ENCODE data around the gene LRMDA.

The LRMDA gene

DNA sequence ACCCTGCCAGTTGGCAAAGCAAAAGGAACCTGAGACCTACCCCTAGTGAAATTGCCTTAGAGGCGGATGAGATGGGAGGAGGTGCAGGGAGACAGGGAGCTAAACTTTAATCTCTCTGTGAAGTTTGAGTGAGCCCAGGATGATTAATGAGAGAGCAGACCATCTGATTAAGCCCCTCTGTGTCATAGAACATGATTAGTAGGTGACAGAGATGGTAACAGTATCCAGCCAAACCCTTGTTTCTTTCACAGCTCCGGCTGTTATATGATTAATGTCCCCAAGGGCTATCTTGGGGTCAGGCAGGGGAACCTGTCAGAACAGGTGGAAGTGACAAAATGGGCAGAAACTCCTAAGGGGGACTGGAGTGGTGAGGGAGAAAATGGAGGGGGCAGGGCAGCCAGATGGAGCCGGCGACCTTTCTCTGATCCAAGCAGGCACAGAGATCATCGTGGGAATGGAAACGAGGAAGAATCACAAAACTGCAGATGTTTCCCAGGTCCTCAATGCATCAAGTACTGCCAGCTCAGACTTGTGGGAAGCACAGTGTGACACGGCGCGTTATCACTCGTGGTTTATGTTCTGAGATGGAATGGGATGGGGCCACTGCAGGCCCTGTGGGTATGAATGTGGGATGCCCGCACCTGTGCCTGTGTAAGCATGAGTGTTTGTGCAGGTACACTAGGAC, 684.2 kb downstream of the LRMDA start (continued):
- TF ChIP-seq, protein P1, sequence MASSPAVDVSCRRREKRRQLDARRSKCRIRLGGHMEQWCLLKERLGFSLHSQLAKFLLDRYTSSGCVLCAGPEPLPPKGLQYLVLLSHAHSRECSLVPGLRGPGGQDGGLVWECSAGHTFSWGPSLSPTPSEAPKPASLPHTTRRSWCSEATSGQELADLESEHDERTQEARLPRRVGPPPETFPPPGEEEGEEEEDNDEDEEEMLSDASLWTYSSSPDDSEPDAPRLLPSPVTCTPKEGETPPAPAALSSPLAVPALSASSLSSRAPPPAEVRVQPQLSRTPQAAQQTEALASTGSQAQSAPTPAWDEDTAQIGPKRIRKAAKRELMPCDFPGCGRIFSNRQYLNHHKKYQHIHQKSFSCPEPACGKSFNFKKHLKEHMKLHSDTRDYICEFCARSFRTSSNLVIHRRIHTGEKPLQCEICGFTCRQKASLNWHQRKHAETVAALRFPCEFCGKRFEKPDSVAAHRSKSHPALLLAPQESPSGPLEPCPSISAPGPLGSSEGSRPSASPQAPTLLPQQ (tag by site-specific recombination; IDR thresholded peaks at IDR 0.05), result no peak
- TF ChIP-seq ZNF112 (tag by site-specific recombination; IDR thresholded peaks at IDR 0.05) (no peak), OSR2 (tag by site-specific recombination; IDR thresholded peaks at IDR 0.05) (peak; percentile 57; the same call in 1 of the 2 replicates), ZNF146 (tag by site-specific recombination; IDR thresholded peaks at IDR 0.05) (peak; percentile 13; the same call in 1 of the 2 replicates), GLI2 (tag by site-specific recombination; IDR thresholded peaks at IDR 0.05; ENCODE audit: borderline replicate concordance, low read depth) (peak; percentile 40; the same call in 1 of the 2 replicates), WT1 (tag by site-specific recombination; IDR thresholded peaks at IDR 0.05) (peak; percentile 45; the same call in 1 of the 2 replicates), ZNF366 (tag by site-specific recombination; conservative IDR thresholded peaks at IDR 0.05) (peak; percentile 27; the same call in 1 of the 2 replicates), TRIM28 (IDR thresholded peaks at IDR 0.05; ENCODE audit: borderline replicate concordance, low read length) (peak; percentile 39; the same call in 1 of the 2 replicates), TCF7L2 (IDR thresholded peaks at IDR 0.05; ENCODE audit: borderline replicate concordance, low read depth, low read length) (peak; percentile 84; the same call in 1 of the 2 replicates), YY2 (tag by site-specific recombination; IDR thresholded peaks at IDR 0.05) (no peak), ZNF404 (tag by site-specific recombination; IDR thresholded peaks at IDR 0.05) (no peak), ZNF10 (tag by site-specific recombination; IDR thresholded peaks at IDR 0.05) (0 out of 2 replicates have a peak, but pooled peaks have one; percentile 15), ZNF843 (tag by site-specific recombination; IDR thresholded peaks at IDR 0.05) (peak; percentile 84), ZNF664 (tag by site-specific recombination; IDR thresholded peaks at IDR 0.05) (0 out of 2 replicates have a peak, but pooled peaks have one; percentile 24)
- TF ChIP-seq, protein P2, sequence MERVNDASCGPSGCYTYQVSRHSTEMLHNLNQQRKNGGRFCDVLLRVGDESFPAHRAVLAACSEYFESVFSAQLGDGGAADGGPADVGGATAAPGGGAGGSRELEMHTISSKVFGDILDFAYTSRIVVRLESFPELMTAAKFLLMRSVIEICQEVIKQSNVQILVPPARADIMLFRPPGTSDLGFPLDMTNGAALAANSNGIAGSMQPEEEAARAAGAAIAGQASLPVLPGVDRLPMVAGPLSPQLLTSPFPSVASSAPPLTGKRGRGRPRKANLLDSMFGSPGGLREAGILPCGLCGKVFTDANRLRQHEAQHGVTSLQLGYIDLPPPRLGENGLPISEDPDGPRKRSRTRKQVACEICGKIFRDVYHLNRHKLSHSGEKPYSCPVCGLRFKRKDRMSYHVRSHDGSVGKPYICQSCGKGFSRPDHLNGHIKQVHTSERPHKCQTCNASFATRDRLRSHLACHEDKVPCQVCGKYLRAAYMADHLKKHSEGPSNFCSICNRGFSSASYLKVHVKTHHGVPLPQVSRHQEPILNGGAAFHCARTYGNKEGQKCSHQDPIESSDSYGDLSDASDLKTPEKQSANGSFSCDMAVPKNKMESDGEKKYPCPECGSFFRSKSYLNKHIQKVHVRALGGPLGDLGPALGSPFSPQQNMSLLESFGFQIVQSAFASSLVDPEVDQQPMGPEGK (tag by site-specific recombination; IDR thresholded peaks at IDR 0.05), result no peak
- TF ChIP-seq, protein P3, sequence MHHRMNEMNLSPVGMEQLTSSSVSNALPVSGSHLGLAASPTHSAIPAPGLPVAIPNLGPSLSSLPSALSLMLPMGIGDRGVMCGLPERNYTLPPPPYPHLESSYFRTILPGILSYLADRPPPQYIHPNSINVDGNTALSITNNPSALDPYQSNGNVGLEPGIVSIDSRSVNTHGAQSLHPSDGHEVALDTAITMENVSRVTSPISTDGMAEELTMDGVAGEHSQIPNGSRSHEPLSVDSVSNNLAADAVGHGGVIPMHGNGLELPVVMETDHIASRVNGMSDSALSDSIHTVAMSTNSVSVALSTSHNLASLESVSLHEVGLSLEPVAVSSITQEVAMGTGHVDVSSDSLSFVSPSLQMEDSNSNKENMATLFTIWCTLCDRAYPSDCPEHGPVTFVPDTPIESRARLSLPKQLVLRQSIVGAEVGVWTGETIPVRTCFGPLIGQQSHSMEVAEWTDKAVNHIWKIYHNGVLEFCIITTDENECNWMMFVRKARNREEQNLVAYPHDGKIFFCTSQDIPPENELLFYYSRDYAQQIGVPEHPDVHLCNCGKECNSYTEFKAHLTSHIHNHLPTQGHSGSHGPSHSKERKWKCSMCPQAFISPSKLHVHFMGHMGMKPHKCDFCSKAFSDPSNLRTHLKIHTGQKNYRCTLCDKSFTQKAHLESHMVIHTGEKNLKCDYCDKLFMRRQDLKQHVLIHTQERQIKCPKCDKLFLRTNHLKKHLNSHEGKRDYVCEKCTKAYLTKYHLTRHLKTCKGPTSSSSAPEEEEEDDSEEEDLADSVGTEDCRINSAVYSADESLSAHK (tag by site-specific recombination; IDR thresholded peaks at IDR 0.05), result peak; percentile 60; the same call in 1 of the 2 replicates
- TF ChIP-seq, protein P4, sequence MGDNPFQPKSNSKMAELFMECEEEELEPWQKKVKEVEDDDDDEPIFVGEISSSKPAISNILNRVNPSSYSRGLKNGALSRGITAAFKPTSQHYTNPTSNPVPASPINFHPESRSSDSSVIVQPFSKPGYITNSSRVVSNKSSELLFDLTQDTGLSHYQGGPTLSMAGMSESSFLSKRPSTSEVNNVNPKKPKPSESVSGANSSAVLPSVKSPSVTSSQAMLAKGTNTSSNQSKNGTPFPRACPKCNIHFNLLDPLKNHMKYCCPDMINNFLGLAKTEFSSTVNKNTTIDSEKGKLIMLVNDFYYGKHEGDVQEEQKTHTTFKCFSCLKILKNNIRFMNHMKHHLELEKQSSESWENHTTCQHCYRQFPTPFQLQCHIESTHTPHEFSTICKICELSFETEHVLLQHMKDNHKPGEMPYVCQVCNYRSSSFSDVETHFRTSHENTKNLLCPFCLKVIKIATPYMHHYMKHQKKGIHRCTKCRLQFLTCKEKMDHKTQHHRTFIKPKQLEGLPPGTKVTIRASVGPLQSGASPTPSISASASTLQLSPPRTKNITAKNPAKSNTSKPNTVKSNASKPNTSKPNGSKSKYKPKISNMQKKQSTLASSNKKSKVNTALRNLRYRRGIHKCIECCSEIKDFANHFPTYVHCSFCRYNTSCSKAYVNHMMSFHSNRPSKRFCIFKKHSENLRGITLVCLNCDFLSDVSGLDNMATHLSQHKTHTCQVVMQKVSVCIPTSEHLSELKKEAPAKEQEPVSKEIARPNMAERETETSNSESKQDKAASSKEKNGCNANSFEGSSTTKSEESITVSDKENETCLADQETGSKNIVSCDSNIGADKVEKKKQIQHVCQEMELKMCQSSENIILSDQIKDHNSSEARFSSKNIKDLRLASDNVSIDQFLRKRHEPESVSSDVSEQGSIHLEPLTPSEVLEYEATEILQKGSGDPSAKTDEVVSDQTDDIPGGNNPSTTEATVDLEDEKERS (tag by site-specific recombination; IDR thresholded peaks at IDR 0.05), result no peak
- TF ChIP-seq, protein P5, sequence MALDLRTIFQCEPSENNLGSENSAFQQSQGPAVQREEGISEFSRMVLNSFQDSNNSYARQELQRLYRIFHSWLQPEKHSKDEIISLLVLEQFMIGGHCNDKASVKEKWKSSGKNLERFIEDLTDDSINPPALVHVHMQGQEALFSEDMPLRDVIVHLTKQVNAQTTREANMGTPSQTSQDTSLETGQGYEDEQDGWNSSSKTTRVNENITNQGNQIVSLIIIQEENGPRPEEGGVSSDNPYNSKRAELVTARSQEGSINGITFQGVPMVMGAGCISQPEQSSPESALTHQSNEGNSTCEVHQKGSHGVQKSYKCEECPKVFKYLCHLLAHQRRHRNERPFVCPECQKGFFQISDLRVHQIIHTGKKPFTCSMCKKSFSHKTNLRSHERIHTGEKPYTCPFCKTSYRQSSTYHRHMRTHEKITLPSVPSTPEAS (tag by site-specific recombination; IDR thresholded peaks at IDR 0.05), result no peak
- TF ChIP-seq, protein P6, sequence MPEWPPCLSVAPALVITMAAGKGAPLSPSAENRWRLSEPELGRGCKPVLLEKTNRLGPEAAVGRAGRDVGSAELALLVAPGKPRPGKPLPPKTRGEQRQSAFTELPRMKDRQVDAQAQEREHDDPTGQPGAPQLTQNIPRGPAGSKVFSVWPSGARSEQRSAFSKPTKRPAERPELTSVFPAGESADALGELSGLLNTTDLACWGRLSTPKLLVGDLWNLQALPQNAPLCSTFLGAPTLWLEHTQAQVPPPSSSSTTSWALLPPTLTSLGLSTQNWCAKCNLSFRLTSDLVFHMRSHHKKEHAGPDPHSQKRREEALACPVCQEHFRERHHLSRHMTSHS (tag by site-specific recombination; IDR thresholded peaks at IDR 0.05), result no peak
